Measurements from ENCODE around the gene CHEK1.
A peak's percentile ranks its signal among the peaks of the same experiment; 100 is the strongest.
"Not testable (repeated sequence)": the region's sequence is repeated elsewhere in the genome, so short reads cannot be mapped to it uniquely, and the experiment has no call there.

The CHEK1 gene

GRCh38 chr11:125624756-125625213, at the start of gene CHEK1:
TSS of gene CHEK1 (plus strand) at chr11:125625163. CDS start at chr11:125626769, 1,606 bp downstream.
- DNase-seq (ENCODE audit: low read depth), result no peak

GRCh38 chr11:125577181-125577580, 47.8 kb upstream of the CHEK1 start:
- DNase-seq (ENCODE audit: low read depth), result not testable (repeated sequence)

- DNase-seq (ENCODE audit: low read depth), result no peak
Measured at GRCh38 chr11:125578783-125579182, 46.2 kb upstream of the CHEK1 start.

- no peak for DNase-seq (ENCODE audit: low read depth)
Measured at GRCh38 chr11:125579811-125580210, 45.2 kb upstream of the CHEK1 start.

- DNase-seq (ENCODE audit: low read depth), result no peak
Measured at GRCh38 chr11:125583496-125583895, 41.5 kb upstream of the CHEK1 start.

GRCh38 chr11:125585487-125585886, 39.5 kb upstream of the CHEK1 start:
- no peak for DNase-seq (ENCODE audit: low read depth)

GRCh38 chr11:125586623-125587022, 38.3 kb upstream of the CHEK1 start:
- DNase-seq (ENCODE audit: low read depth), result no peak

- no peak for DNase-seq (ENCODE audit: low read depth)
Measured at GRCh38 chr11:125587480-125587879, 37.5 kb upstream of the CHEK1 start.

GRCh38 chr11:125588505-125588904, 36.5 kb upstream of the CHEK1 start:
- no peak for DNase-seq (ENCODE audit: low read depth)

GRCh38 chr11:125591649-125592304, 33.2 kb upstream of the CHEK1 start:
- DNase-seq (ENCODE audit: low read depth), result no peak

GRCh38 chr11:125592305-125593113, 32.5 kb upstream of the CHEK1 start, which contains the start of gene STT3A:
TSS of gene STT3A (plus strand) at chr11:125592852. CDS start at chr11:125595916, 3,064 bp downstream.
- DNase-seq (ENCODE audit: low read depth), result peak; percentile 100

GRCh38 chr11:125593114-125593820, 31.7 kb upstream of the CHEK1 start:
- DNase-seq (ENCODE audit: low read depth), result peak; percentile 66

- no peak for DNase-seq (ENCODE audit: low read depth)
Measured at GRCh38 chr11:125594958-125595357, 30.0 kb upstream of the CHEK1 start.

GRCh38 chr11:125600663-125601062, 24.3 kb upstream of the CHEK1 start:
- DNase-seq (ENCODE audit: low read depth), result no peak

GRCh38 chr11:125603207-125603606, 21.8 kb upstream of the CHEK1 start:
- peak; percentile 57 for DNase-seq (ENCODE audit: low read depth)

GRCh38 chr11:125605417-125605816, 19.5 kb upstream of the CHEK1 start:
- no peak for DNase-seq (ENCODE audit: low read depth)

GRCh38 chr11:125609545-125609944, 15.4 kb upstream of the CHEK1 start:
- no peak for DNase-seq (ENCODE audit: low read depth)

- no peak for DNase-seq (ENCODE audit: low read depth)
Measured at GRCh38 chr11:125618383-125618782, 6.6 kb upstream of the CHEK1 start.

- peak; percentile 79 for DNase-seq (ENCODE audit: low read depth)
Measured at GRCh38 chr11:125621995-125622394, 3.0 kb upstream of the CHEK1 start.

- DNase-seq (ENCODE audit: low read depth), result no peak
Measured at GRCh38 chr11:125623064-125623463, 1.9 kb upstream of the CHEK1 start.

GRCh38 chr11:125625225-125625629, 264 bp downstream of the CHEK1 start:
- DNase-seq (ENCODE audit: low read depth), result no peak

GRCh38 chr11:125625630-125626287, 796 bp downstream of the CHEK1 start:
- DNase-seq (ENCODE audit: low read depth), result peak; percentile 90

Data from EH (cell line).